NCI-H345 (cell line): Measurements from ENCODE around the gene GOLGA1.
"Not testable (repeated sequence)": the region's sequence is repeated elsewhere in the genome, so short reads cannot be mapped to it uniquely, and the experiment has no call there.

Source experiments
- DNase-seq: peaks from one replicate; lab custom pipeline; 2025; lab: John Stamatoyannopoulos, UW

Gene GOLGA1

DNA sequence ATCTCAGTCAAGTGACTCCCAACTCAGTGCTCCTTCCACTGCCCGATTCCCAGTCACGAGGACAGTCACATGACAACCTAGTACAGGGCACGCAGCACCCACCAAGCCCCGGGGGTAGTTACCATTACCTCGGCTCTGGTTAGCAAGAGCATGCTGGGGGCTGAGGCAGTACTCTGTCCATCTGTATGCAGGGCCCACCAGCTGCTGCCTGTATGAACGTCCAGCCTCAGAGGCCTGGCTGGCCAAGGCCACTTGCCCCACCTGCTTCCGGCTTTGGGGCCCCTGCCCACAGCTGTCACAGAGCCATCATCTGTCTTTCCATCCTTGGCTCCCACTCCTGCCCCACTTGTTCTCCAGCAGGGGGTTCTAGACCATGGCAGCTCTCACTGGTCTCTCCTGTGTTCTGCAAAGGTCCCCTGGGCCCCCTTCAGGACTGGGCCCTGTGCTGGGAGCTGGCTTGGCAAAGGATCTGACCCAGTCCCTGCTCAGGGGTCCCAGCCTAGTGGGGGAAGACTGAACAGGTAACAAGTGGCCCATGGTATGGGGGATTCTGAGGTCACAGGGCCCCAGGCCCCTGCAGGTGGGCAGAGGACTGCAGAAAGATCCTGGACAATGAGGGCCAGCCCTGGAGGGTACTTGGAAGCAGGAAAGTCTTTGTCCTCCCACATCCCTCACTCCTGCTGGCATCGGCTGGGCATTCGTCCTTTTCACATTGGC, 82.4 kb downstream of the GOLGA1 start:
- no peak for DNase-seq

DNA sequence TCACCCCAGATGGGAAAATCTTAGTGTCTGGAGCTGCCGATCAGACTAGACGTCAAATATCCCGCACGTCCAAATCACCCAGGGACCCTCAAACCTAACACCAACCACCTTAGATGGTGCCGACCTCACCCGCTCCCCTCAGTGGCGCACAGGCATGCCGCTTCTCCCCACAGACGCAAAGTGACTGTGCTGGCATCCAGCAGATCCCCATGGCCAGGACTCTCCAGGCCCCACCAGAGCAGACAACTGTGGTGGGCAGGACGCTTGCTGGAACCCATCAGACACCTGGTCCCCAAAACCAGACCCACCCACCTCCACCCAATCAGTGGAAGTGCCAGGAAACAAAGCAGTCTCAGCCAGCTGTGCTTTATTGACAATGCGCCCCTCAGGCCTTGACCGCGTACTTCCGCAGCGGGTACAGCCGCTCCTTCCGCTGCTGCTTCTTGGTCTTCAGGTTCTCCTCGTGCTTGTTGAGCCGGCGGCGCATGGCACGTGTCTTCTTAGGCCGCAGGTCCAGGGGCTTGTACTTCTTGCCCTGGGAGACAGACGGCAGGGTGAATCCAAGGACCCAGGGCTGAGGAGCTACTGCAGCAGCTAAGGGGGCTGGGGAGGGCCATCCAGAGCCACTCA, 83.2 kb downstream of the GOLGA1 start:
- DNase-seq, result no peak

DNA sequence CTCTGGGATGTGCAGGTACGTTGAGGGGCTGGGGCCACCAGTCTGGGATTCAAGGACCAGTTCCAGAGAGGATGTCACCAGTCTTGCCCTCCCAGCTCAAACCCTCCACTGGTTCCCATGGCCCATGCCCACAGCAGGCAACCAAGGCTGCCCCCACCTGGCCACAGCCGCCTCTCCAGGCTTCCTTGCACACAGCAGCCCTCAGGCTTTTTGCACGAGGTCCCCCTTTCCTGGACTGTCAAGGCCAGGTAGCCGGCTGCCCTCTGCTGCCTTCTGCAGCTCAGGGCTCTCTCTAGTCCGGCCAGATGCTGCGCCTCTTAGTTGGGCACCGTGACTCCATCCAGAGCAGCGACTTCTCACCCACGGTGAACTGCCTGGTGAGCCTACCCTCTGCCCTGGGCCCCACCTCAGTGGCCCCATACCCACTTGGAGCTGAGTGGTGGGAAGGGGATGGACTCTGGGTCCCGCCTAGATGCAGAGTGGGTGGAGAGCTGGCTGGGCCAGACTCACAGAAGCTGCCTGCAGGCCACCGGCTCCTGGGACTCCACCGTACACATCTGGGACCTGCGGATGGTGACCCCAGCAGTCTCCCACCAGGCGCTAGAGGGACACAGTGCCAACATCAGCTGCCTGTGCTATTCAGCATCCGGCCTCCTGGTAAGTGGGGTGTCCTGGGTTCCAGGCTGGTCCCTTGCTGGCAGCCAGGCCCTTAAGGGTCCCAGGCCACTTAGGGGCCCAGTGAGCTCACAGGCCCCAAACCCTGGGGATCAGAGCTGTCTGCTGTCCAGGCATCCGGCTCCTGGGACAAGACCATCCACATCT, 84.7 kb downstream of the GOLGA1 start:
- peak; percentile 20 for DNase-seq

DNA sequence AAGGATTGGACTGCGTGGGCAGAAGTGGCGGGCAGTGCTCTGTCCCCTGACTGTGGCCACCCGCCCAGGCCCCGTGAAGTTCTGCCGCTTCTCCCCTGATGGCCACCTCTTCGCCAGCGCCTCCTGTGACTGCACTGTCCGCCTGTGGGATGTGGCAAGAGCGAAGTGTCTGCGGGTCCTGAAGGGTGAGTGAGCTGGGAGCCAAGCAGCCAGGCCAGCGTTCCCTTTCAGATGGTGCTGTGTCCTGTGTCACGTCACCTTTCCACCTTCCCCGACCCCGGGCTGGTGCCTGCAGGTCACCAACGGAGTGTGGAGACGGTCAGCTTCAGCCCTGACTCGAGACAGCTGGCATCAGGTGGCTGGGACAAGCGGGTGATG, 85.3 kb downstream of the GOLGA1 start:
- DNase-seq, result no peak

DNA sequence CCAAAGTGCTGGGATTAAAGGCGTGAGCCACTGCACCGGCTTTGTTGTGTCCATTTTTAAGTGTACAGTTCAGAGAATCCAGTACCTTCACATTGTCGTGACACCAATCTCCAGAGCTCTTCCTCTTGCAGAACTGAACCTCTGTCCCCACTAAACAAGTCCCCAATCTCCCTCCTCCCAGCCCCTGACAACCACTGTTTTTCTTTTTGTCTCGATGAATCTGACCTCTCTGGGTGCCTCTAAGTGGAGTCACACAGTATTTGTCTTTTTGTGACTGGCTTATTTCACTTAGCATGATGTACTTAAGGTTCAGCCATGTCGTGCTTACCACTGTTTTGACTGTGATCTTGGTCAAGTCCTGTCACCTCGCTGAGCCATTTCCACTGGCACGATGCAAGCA, 86.1 kb downstream of the GOLGA1 start:
- no peak for DNase-seq

DNA sequence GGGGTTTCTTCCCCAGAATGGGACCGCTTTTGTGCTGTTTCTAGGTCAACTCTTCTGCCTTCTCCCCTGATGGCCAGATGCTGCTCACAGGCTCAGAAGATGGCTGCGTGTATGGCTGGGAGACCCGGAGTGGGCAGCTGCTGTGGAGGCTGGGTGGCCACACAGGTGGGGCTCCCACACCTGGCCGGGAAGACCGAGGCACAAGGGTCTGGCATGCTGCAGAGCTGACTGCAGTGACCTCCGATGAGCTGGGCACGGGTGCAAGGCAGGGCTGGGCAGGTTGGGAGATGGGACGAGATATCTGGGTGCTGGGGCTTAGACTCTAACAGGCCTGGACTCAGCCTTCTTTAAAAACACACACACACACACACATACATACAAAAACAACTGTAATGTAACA, 86.7 kb downstream of the GOLGA1 start:
- no peak for DNase-seq

DNA sequence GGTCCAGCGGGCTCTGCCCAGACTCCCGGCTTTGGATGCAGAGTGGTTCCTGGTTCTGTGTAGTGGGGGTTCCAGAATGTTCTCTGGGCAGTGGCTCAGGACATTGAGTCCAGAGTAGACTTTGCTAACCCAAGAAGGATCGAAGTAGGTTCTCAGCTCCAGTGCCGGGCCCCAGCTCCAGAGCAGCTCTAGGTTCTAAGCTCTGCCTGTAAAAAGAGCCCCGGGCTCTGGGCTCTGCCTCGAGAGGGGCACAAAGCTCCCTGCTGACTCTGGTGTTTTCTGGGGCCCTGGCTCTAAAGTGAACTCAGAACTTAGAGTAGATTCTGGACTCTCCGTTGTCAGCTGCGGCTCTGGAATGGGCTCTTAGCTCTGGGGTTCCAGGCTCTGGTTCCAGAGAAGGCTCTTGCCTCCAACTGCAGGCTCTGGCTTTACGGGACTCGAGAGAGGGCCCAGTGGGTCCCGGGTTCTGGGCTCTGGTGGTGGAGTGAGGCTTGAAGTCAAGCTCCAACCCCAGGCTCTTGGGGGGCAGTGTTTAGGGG, 87.2 kb downstream of the GOLGA1 start:
- no peak for DNase-seq

DNA sequence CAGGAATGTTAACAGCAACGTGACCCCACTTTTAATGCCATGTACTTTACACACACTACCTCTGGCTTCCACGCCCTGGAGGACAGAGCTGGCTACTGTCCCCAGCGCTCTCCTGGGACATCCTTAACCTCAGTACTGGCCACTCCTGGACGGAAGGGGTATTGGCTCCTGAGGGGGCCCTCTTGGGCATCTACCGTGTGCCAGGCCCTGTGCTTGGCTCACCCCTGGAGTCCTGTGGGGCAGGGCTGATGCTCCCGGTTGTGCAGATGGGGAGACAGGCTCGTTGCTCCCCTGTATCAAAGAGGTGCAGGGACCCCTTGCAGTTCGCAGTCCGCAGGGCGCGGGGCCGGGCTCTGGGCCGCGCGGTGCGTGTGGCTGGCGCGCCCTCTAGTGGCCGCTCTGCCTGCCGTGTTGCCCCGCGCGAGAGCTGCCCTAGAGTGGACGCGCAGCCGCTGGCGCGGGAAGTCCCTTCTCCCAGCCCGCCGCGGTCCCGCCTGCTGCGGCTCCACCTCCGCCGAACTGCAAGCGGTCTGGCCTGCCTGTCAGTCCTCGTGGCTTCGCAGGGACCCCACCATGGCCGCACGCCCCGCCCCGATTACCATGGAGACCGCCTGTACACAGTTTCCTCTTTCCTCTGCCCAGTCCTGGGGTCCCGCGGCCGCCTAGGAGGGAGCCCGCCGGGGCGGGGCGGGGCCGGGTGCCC, 87.9 kb downstream of the GOLGA1 start, which contains the start of gene WDR38:
Gene WDR38, plus strand, starts transcription at position 632 of the 703 bp plus-strand sequence. CDS start 72 bp downstream, outside the sequence.
- peak; percentile 62 for DNase-seq

DNA sequence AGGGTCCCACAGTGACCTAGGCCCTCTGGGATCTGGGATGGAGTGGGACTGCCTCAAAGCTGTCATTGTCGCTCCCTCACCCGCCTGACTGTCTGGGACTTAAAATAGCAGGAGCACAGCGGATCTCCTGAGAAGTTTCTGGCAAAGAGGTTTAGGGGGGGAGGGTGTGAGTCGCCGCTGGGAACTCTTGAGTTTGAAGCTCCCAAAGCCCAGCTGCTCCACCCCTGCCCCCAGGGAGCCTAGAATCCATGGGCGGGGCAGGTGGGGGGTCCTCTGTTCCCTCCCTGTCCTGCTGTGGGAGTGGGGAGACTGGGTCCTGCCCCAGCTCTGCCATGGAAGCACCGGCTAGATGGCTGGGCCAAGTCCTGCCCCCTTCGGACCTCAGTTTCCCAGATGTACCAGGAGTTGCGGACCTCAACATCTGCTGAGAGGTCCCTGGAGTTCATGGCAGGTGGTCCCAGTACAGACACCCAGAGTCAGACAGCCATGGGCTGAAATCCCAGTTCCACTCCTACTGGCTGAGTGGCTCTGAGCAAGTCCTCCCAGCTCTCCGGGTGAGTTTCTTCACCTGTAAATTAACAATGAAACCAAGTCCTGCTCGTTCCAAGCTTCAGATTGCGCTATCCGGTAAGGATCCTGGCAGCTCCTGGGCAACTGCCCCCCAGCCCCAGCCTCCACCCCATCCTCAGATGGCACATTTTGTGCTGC, 88.6 kb downstream of the GOLGA1 start:
- no peak for DNase-seq

DNA sequence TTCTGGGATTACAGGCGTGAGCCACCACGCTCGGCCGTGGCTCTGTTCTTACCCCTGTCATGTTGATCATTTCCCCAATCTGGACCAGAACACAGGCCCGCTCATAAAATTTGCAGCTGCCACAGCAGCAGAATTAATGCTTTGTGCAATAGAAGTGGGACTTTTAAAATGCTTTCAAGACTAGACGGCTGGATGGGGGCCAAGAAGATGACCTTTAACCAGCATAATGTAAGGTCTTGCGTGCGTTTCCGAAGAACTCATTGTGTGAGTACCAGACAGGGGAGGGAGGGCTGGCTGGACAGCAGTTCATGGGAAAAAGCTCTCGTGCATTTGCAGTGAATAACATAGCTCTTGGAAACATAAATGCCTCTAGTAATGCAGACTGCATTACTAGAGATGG, 91.1 kb downstream of the GOLGA1 start:
- DNase-seq, result no peak

DNA sequence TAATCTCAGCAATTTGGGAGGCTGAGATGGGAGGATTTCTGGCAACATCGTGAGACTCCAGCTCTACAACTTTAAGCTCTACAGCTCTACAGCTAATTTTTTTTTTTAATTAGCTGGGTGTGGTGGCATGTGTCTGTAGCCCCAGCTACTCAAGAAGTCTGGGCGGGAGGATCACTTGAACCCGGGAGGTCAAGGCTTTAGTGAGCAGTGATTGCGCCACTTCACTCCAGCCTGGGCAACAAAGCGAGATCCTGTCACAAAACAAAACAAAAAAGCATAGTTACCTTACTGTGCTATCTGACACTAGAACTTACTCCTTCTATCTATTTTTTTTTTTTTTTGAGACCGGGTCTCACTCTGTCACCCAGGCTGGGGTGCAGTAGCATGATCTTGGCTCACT, 93.9 kb downstream of the GOLGA1 start:
- no peak for DNase-seq

DNA sequence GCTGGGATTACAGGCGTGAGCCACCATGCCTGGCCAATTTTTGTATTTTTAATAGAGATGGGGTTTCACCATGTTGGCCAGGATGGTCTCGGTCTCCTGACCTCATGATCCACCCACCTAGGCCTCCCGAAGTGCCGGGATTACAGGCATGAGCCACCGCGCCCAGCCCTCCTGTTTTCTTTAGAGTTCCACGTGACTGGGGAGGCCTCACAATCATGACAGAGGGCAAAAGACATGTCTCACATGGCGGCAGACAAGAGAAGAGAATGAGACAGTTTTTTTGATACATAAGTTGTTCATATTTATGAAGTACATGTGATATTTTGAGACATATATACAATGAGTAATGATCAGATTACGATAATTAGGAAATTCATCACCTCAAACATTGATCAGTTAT, 94.4 kb downstream of the GOLGA1 start:
- not testable (repeated sequence) for DNase-seq

DNA sequence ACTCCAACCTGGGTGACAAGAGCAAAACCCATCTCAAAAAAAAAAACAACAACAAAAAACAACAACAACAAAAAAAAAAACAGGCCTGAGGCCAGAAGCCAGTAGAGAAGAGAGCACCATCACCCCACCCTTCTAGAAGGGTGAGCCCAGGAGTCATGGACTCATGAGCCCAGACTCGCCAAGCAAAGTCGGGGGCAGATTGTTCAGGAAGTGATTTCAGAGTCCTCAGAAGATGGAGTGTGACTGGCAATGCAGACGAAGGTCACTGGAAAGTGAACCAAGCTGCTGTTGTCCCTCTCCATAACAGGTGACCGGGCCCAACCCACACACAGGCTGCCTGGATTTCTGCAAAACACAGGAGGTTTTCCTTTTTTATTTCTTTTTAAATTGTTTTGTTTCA, 96.6 kb downstream of the GOLGA1 start:
- no peak for DNase-seq

DNA sequence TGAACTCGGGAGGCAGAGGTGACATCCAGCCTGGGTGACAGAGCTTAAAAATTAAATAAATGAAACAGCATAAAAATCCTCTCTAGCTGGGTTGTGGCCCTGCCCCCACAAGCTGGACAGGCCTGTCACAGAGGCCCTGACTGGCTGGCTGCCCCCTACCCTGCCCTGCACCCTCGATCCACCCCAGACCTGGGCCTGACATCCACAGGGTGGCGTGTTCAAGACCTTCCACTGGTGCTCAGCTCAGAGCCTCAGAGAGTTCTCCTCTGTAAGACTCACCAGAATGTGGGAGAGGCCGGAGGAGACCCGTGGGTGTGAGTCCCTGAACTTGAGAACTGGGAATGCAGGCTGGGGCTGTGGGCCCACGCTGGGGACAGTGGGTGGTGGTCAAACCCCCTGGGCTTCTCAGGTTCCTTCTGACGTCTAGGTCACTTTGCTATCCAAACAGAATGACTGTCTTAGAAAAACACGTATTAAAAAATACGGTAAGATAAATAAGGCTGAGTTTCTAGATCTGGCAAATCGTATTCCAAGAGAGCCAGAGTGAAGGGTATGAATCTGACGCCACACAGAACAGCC, 97.3 kb downstream of the GOLGA1 start:
- DNase-seq, result no peak

DNA sequence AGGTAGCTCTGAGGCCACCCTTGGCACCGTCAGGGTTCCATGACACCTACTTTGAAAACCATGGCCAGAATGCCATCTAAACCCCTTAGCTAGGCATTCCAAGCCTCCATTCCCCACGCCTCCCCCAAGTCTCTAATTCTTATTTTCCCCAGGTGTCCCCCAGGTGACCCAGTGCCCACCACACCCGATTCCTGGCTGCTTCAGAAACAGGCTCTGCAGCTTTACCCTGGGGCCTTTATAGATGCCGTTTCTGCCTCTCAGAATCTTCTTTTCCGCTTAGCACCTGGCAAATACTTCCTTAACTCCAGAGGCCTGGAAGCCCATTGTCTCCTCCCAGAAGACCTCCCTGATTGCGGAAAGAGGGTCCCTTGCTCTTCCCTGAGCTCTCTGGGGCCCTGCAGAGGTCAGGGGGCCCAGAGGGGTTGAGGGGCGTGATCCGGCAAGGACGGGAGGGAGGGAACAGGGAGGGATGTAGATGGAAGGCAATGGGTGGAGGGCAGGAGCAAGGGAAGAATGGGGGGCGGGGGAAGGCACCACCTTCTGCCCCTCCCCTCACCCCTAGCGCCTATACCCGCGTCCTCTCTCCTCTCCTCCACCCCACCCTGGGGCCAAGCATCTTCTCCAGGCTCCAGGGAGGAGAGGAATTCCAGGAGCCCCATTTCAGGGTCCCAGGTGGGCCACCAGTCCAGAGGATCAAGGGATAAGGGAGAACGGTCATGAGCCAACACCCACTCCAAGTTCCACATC, 99.6 kb downstream of the GOLGA1 start:
- no peak for DNase-seq

DNA sequence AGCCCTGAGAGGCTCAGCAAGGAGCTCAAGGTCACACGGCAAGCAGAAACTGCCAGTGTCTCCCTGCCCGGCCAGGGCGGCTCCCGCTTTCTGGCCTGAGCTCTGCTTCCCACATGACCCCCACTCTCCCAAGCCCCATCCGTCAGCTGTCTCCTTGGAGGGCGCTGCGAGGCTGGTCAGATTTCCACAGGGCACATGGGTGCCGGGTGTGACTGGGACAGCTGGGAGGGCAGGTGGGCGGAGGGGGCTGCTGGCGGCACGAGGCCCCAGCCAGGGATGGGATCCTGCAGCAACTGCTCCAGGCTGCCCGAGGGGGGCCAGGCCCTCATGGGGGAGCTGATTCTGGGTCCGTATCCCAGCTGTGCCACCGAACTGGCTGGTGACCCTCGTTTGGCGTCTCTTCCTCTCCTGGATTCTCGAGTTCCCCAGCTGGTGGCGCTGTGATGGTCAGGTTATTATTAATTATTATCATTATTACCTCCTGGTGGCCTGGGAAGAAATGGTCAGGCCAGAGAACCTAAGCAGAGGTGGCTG, 100.5 kb downstream of the GOLGA1 start:
- DNase-seq, result no peak

DNA sequence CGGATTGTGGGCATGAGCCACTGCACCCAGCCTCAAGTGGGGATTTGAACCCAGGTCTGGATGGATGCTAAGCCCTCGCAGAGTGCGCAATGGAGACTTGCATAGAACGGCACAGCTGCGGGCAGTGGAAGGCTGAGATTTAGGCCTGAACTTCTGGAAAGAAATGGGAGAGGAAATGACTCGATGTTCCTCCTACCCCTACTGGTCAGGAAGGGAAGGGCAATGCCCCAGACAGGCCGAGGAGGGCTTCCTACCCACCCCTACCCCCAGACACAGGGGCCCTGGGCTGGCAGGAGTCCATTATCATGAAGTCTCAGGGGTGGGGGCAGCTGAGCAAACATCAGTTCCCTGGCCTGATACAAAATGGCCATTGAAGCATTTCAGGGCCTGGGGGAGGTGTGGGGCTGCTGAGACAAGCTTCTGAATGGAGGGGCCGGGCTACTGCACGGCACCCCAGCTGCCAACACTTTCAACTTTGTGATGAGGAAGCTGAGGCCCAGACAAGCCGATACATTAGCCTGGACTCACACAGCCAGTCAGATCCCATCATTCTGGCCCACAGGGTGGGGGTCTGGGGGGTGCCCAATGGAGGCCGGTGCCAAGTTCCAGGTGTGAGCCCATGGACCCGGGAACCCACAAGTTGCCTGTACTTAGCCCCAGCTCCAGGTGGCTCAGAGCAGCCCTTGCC, 101.1 kb downstream of the GOLGA1 start:
- DNase-seq, result peak; percentile 79

DNA sequence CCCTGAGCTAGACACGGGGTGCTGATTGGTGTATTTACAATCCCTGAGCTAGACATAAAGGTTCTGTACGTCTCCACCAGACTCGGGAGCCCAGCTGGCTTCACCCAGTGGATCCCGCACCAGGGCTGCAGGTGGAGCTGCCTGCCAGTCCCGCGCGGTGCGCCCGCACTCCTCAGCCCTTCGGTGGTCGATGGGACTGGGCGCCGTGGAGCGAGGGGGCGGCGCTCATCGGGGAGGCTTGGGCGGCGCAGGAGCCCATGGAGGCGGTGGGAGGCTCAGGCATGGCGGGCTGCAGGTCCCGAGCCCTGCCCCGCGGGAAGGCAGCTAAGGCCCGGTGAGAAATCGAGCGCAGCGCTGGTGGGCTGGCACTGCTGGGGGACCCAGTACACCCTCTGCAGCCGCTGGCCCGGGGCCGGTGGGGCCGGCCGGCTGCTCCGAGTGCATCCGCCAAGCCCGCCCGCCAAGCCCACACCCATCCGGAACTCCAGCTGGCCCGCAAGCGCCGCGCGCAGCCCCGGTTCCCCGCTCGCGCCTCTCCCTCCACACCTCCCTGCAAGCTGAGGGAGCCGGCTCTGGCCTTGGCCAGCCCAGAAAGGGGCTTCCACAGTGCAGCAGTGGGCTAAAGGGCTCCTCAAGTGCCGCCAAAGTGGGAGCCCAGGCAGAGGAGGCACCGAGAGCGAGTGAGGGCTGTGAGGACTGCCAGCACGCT, 102.2 kb downstream of the GOLGA1 start:
- DNase-seq, result not testable (repeated sequence)

DNA sequence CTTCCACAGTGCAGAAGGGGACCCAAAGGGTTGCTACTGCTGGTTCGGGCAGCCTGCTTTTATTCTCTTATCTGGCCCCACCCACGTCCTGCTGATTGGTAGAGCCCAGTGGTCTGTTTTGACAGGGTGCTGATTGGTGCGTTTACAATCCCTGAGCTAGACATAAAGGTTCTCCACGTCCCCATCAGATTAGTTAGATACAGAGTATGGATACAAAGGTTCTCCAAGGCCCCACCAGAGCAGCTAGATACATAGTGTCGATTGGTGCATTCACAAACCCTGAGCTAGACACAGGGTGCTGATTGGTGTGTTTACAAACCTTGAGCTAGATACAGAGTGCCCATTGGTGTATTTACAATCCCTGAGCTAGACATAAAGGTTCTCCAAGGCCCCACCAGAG, 102.8 kb downstream of the GOLGA1 start:
- not testable (repeated sequence) for DNase-seq
